CD8-positive, alpha-beta memory T cell (primary cell): ENCODE results near the gene LY86. TPM values are rescaled to one million over a fixed set of nuclear protein-coding genes. Genes with fewer than 3 reads are reported as not detected.

ENCODE experiments used
- CTCF ChIA-PET: fragments of 350-600 bp; sonication (Branson Sonifier 250); formaldehyde crosslinking; loops from one replicate; lab custom pipeline; 2021; ENCODE audit warnings: antibody characterized with exemption; lab: Charles Lee
- POLR2A ChIA-PET: fragments of 350-600 bp; sonication (Branson Sonifier 250); formaldehyde crosslinking; loops from one replicate; lab custom pipeline; 2021; ENCODE audit warnings: antibody characterized with exemption; lab: Charles Lee
- DNase-seq, 5 donors: peaks; one replicate each; pipeline versions ENCODE4 v3.0.0 to v3.0.0-alpha.2; 2020 to 2022; ENCODE audit warnings: mixed read lengths in 1 of 5
- H3K27ac ChIP-seq: one replicate; pipeline ENCODE4 v1.7.0; 2013; ENCODE audit warnings: low read depth, mild to moderate bottlenecking, low read length, moderate library complexity
- H3K27me3 ChIP-seq: 2 replicates; pipeline ENCODE4 v1.7.0; 2013; ENCODE audit warnings: low read length, mild to moderate bottlenecking; ENCODE audit not compliant: insufficient read depth, poor library complexity, severe bottlenecking
- H3K36me3 ChIP-seq: 2 replicates; pipeline ENCODE4 v1.7.0; 2013; ENCODE audit warnings: mild to moderate bottlenecking, low read length, moderate library complexity; ENCODE audit not compliant: insufficient read depth
- H3K4me1 ChIP-seq: 2 replicates; pipeline ENCODE4 v1.7.0; 2013; ENCODE audit warnings: mild to moderate bottlenecking, low read length, moderate library complexity; ENCODE audit not compliant: insufficient read depth
- H3K4me3 ChIP-seq: 2 replicates; pipeline ENCODE4 v1.7.0; 2013; ENCODE audit warnings: mild to moderate bottlenecking, low read length
- H3K9me3 ChIP-seq: 2 replicates; pipeline ENCODE4 v1.7.0; 2013; ENCODE audit warnings: mild to moderate bottlenecking, low read length
- H3K27ac Mint-ChIP-seq, 8 donors: one replicate each; pipeline ENCODE4 v1.8.0; 2020 to 2021; ENCODE audit warnings: mixed read lengths in 8 of 8, mild to moderate bottlenecking in 6 of 8, inconsistent platforms in 3 of 8, moderate library complexity in 3 of 8
- H3K27me3 Mint-ChIP-seq, 2 donors: one replicate each; pipeline ENCODE4 v1.8.0; 2020 to 2021; ENCODE audit warnings: mixed read lengths in 2 of 2, mild to moderate bottlenecking in 1 of 2, moderate library complexity in 1 of 2
- H3K36me3 Mint-ChIP-seq, 3 donors: one replicate each; pipeline ENCODE4 v1.8.0; 2020 to 2021; ENCODE audit warnings: mixed read lengths in 3 of 3, inconsistent platforms in 1 of 3, mild to moderate bottlenecking in 1 of 3
- H3K4me1 Mint-ChIP-seq, 3 donors: one replicate each; pipeline ENCODE4 v1.8.0; 2020 to 2021; ENCODE audit warnings: mixed read lengths in 3 of 3, inconsistent platforms in 1 of 3, mild to moderate bottlenecking in 1 of 3
- H3K4me3 Mint-ChIP-seq, 7 donors: one replicate each; pipeline ENCODE4 v1.8.0; 2020 to 2021; ENCODE audit warnings: mixed read lengths in 7 of 7, mild to moderate bottlenecking in 6 of 7, moderate library complexity in 4 of 7, inconsistent platforms in 2 of 7
- H3K9me3 Mint-ChIP-seq, 5 donors: one replicate each; pipeline ENCODE4 v1.8.0; 2020 to 2022; ENCODE audit warnings: mixed read lengths in 5 of 5, mild to moderate bottlenecking in 3 of 5, moderate library complexity in 2 of 5, inconsistent platforms in 1 of 5
- polyA plus RNA-seq: library from polyadenylated mRNA; unstranded; fragments of 300-500 nt; fragmentation: Illumina TruSeq; gene quantifications from one replicate; pipeline ENCODE4 v1.2.3, GENCODE V29; 2021
- total RNA-seq, 2 experiments: library from RNA; stranded (reverse); gene quantifications; one replicate each; pipeline ENCODE4 v1.2.3, GENCODE V29; 2021

LY86 gene
- total and polyA plus RNA-seq, 3 experiments from 2014 or later = 0.31 to 2.4 (median 0.53) TPM

GRCh38 chr6:6619021-6619794 is 30.7 kb downstream of the LY86 start:
- Histone ChIP-seq H3K9me3 (no peaks in the 10 kb centered on the region), H3K4me1 (peaks cover 32% of the 10 kb centered on the region), H3K36me3 (no peaks in the 10 kb centered on the region), H3K27me3 (no peaks in the 10 kb centered on the region), H3K27ac (no peak overlapping the region), H3K4me3 (no peak overlapping the region)
- Mint-ChIP-seq H3K9me3 (no peaks in the 10 kb centered on the region), H3K4me3 (no peak overlapping the region), H3K4me1 (peaks cover 16 to 35% (median 22%) of the 10 kb centered on the region in 3 donors), H3K27me3 (peaks cover 0 to 4% of the 10 kb centered on the region in 2 donors), H3K27ac (no peak overlapping the region), H3K36me3 (no peaks in the 10 kb centered on the region)
- no peak for DNase-seq
- ChIA-PET POLR2A (interaction anchor here (1.1 kb wide), 1 partner anchor 56 kb away, joined by 3 read pairs; no protein-coding TSS in a partner anchor), CTCF (interaction anchor here (1.2 kb wide), 1 partner anchor 10 kb away, joined by 4 read pairs; no protein-coding TSS in a partner anchor)

GRCh38 chr6:6620766-6621425 is 32.4 kb downstream of the LY86 start:
- H3K4me3 Mint-ChIP-seq = no peak overlapping the region
- H3K36me3 Mint-ChIP-seq = no peaks in the 10 kb centered on the region
- no peak overlapping the region for H3K27ac Mint-ChIP-seq
- ChIA-PET CTCF (interaction anchor here (1.1 to 1.2 kb wide), 2 partner anchors 9 to 41 kb away, joined by 3 to 4 read pairs; no protein-coding TSS in a partner anchor), POLR2A (no interaction called here)
- H3K9me3 Mint-ChIP-seq = no peaks in the 10 kb centered on the region
- no peak for DNase-seq
- Histone ChIP-seq H3K4me3 (no peak overlapping the region), H3K27ac (no peak overlapping the region), H3K4me1 (peaks cover 16% of the 10 kb centered on the region), H3K27me3 (no peaks in the 10 kb centered on the region), H3K9me3 (no peaks in the 10 kb centered on the region), H3K36me3 (no peaks in the 10 kb centered on the region)
- H3K27me3 Mint-ChIP-seq = no peaks in the 10 kb centered on the region
- peaks cover 6 to 23% (median 10%) of the 10 kb centered on the region in 3 donors for H3K4me1 Mint-ChIP-seq

GRCh38 chr6:6622501-6622900 is 34.0 kb downstream of the LY86 start:
- Histone ChIP-seq H3K4me3 (no peak overlapping the region), H3K4me1 (peaks cover 5% of the 10 kb centered on the region), H3K27me3 (no peaks in the 10 kb centered on the region), H3K36me3 (no peaks in the 10 kb centered on the region), H3K27ac (no peak overlapping the region), H3K9me3 (no peaks in the 10 kb centered on the region)
- no peaks in the 10 kb centered on the region for H3K36me3 Mint-ChIP-seq
- CTCF ChIA-PET = no interaction called here
- H3K27ac Mint-ChIP-seq = no peak overlapping the region
- no peaks in the 10 kb centered on the region for H3K27me3 Mint-ChIP-seq
- H3K9me3 Mint-ChIP-seq = no peaks in the 10 kb centered on the region
- no peak overlapping the region for H3K4me3 Mint-ChIP-seq
- no peak for DNase-seq
- peaks cover 0 to 15% (median 2%) of the 10 kb centered on the region in 3 donors for H3K4me1 Mint-ChIP-seq
- POLR2A ChIA-PET = no interaction called here

GRCh38 chr6:6623553-6623952 is 35.0 kb downstream of the LY86 start:
- no peak for DNase-seq
- Histone ChIP-seq H3K27ac (no peak overlapping the region), H3K4me3 (no peak overlapping the region), H3K27me3 (no peaks in the 10 kb centered on the region), H3K9me3 (no peaks in the 10 kb centered on the region), H3K36me3 (no peaks in the 10 kb centered on the region), H3K4me1 (peaks cover 5% of the 10 kb centered on the region)
- H3K27me3 Mint-ChIP-seq = peaks cover 0 to 2% of the 10 kb centered on the region in 2 donors
- no peaks in the 10 kb centered on the region for H3K36me3 Mint-ChIP-seq
- H3K27ac Mint-ChIP-seq = peak overlapping the region in 2 of 8 donors; percentile 62 to 84
- H3K4me1 Mint-ChIP-seq = peaks cover 0 to 15% (median 2%) of the 10 kb centered on the region in 3 donors
- no peak overlapping the region for H3K4me3 Mint-ChIP-seq
- CTCF ChIA-PET = no interaction called here
- POLR2A ChIA-PET = no interaction called here
- no peaks in the 10 kb centered on the region for H3K9me3 Mint-ChIP-seq

GRCh38 chr6:6624269-6624990 is 35.9 kb downstream of the LY86 start:
- no peak for DNase-seq
- no peaks in the 10 kb centered on the region for H3K36me3 Mint-ChIP-seq
- no peak overlapping the region for H3K4me3 Mint-ChIP-seq
- ChIA-PET POLR2A (no interaction called here), CTCF (interaction anchor here (1.2 kb wide), 1 partner anchor 10 kb away, joined by 3 read pairs; no protein-coding TSS in a partner anchor)
- peaks cover 5% of the 10 kb centered on the region for H3K4me1 ChIP-seq
- peaks cover 0 to 9% (median 2%) of the 10 kb centered on the region in 3 donors for H3K4me1 Mint-ChIP-seq
- H3K27me3 Mint-ChIP-seq = peaks cover 0 to 4% of the 10 kb centered on the region in 2 donors
- no peaks in the 10 kb centered on the region for H3K27me3 ChIP-seq
- no peak overlapping the region for H3K27ac ChIP-seq
- no peak overlapping the region for H3K27ac Mint-ChIP-seq
- H3K9me3 ChIP-seq = no peaks in the 10 kb centered on the region
- H3K9me3 Mint-ChIP-seq = no peaks in the 10 kb centered on the region
- no peak overlapping the region for H3K4me3 ChIP-seq
- no peaks in the 10 kb centered on the region for H3K36me3 ChIP-seq

- H3K9me3 Mint-ChIP-seq = no peaks in the 10 kb centered on the region
- no peaks in the 10 kb centered on the region for H3K27me3 ChIP-seq
- H3K4me1 Mint-ChIP-seq = peaks cover 0 to 3% (median 2%) of the 10 kb centered on the region in 3 donors
- no peaks in the 10 kb centered on the region for H3K36me3 ChIP-seq
- DNase-seq = no peak
- ChIA-PET CTCF (interaction anchor here (0.9 to 1.1 kb wide), 2 partner anchors 53 to 79 kb away, joined by 3 read pairs; no protein-coding TSS in a partner anchor), POLR2A (no interaction called here)
- no peak overlapping the region for H3K27ac ChIP-seq
- no peaks in the 10 kb centered on the region for H3K4me1 ChIP-seq
- no peak overlapping the region for H3K4me3 ChIP-seq
- H3K4me3 Mint-ChIP-seq = no peak overlapping the region
- no peaks in the 10 kb centered on the region for H3K9me3 ChIP-seq
- H3K27me3 Mint-ChIP-seq = peaks cover 0 to 4% of the 10 kb centered on the region in 2 donors
- H3K27ac Mint-ChIP-seq = no peak overlapping the region
- H3K36me3 Mint-ChIP-seq = no peaks in the 10 kb centered on the region
Measured at GRCh38 chr6:6626187-6626586, 37.7 kb downstream of the LY86 start.

- Mint-ChIP-seq H3K36me3 (no peaks in the 10 kb centered on the region), H3K9me3 (no peaks in the 10 kb centered on the region), H3K4me3 (no peak overlapping the region), H3K4me1 (peaks cover 5 to 15% (median 7%) of the 10 kb centered on the region in 3 donors), H3K27ac (no peak overlapping the region), H3K27me3 (peaks cover 0 to 4% of the 10 kb centered on the region in 2 donors)
- DNase-seq = no peak
- no peaks in the 10 kb centered on the region for H3K36me3 ChIP-seq
- no peak overlapping the region for H3K27ac ChIP-seq
- H3K4me3 ChIP-seq = no peak overlapping the region
- H3K27me3 ChIP-seq = no peaks in the 10 kb centered on the region
- ChIA-PET POLR2A (no interaction called here), CTCF (interaction anchor here (1.3 kb wide), 1 partner anchor 9 kb away, joined by 4 read pairs; no protein-coding TSS in a partner anchor)
- peaks cover 7% of the 10 kb centered on the region for H3K4me1 ChIP-seq
- no peaks in the 10 kb centered on the region for H3K9me3 ChIP-seq
Measured at GRCh38 chr6:6629402-6629801, 40.9 kb downstream of the LY86 start.
